Muscle layer of duodenum (tissue), 2 donors: ENCODE data around the gene IGBP1.
"Not testable (repeated sequence)": the region's sequence is repeated elsewhere in the genome, so short reads cannot be mapped to it uniquely, and the experiment has no call there.

ENCODE experiments used
- H3K27ac ChIP-seq: one replicate; pipeline ENCODE4 v1.7.0; 2013; ENCODE audit warnings: mild to moderate bottlenecking, low read length
- H3K27me3 ChIP-seq: one replicate; pipeline ENCODE4 v1.7.0; 2013; ENCODE audit warnings: low read depth, mild to moderate bottlenecking, control low read depth, low read length
- H3K36me3 ChIP-seq, 2 donors: one replicate each; pipeline ENCODE4 v1.7.0; 2013; ENCODE audit warnings: low read length in 2 of 2, control low read depth in 1 of 2, mild to moderate bottlenecking in 1 of 2; ENCODE audit not compliant: insufficient read depth in 2 of 2, control insufficient read depth in 1 of 2
- H3K4me1 ChIP-seq, 2 donors: one replicate each; pipeline ENCODE4 v1.7.0; 2013; ENCODE audit warnings: low read length in 2 of 2, mild to moderate bottlenecking in 2 of 2, control low read depth in 1 of 2, moderate library complexity in 1 of 2; ENCODE audit not compliant: insufficient read depth in 2 of 2, control insufficient read depth in 1 of 2
- H3K4me3 ChIP-seq, 2 donors: one replicate each; pipeline ENCODE4 v1.7.0; 2013; ENCODE audit warnings: low read length in 2 of 2, low read depth in 1 of 2, mild to moderate bottlenecking in 1 of 2
- H3K9me3 ChIP-seq, 2 donors: one replicate each; pipeline ENCODE4 v1.7.0; 2013; ENCODE audit warnings: low read length in 2 of 2, control low read depth in 1 of 2, mild to moderate bottlenecking in 1 of 2; ENCODE audit not compliant: control insufficient read depth in 1 of 2
- donor health status: healthy.

Gene IGBP1

GRCh38 chrX:70133303-70134115, at the start of gene IGBP1:
Gene IGBP1 (plus strand): TSS chrX:70133447. CDS start chrX:70133948, 501 bp downstream.
- no peaks in the 10 kb centered on the region for H3K9me3 ChIP-seq
- H3K4me3 ChIP-seq, result peak within 1 kb of the TSS; percentile 82 to 90
- peaks cover 0 to 14% of the 10 kb centered on the region in 2 donors for H3K4me1 ChIP-seq
- peaks cover 0 to 4% of the 10 kb centered on the region in 2 donors for H3K36me3 ChIP-seq
- peak within 1 kb of the TSS; percentile 87 for H3K27ac ChIP-seq
- no peaks in the 10 kb centered on the region for H3K27me3 ChIP-seq

DNA sequence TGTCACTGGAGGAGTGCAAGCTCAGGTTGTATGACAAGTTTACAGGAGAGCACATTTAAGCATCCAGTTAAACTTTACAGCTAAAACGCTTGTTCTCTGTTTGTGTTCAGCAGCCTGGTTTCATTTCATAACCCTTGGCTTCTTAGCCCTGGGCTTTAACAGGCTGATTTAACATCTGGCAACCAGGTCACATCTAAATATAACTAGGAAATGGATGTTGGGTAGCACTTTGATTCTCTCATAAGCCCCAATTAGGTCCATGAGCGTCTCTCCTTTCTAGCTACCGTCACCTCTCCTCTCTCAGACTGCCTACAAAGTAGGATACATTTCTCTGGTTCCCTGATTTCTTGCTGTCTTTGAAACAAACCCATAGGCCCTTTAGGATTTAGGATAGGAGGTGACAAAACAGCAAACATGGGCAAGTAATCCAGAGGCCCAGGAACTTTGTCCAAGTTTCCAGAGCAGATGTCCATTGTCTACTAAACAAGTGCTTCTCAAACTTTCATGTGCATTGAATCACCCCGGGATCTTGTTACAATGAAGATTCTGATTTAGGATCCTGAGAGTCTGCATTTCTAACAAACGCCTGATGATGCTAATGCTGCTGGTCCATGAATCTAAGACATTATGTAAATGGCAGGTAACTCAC, 48.5 kb upstream of the IGBP1 start:
- no peak overlapping the region for H3K4me3 ChIP-seq
- H3K9me3 ChIP-seq, result no peaks in the 10 kb centered on the region
- H3K4me1 ChIP-seq, result peaks cover 0 to 5% of the 10 kb centered on the region in 2 donors
- no peaks in the 10 kb centered on the region for H3K27me3 ChIP-seq
- H3K36me3 ChIP-seq, result no peaks in the 10 kb centered on the region
- H3K27ac ChIP-seq, result no peak overlapping the region

DNA sequence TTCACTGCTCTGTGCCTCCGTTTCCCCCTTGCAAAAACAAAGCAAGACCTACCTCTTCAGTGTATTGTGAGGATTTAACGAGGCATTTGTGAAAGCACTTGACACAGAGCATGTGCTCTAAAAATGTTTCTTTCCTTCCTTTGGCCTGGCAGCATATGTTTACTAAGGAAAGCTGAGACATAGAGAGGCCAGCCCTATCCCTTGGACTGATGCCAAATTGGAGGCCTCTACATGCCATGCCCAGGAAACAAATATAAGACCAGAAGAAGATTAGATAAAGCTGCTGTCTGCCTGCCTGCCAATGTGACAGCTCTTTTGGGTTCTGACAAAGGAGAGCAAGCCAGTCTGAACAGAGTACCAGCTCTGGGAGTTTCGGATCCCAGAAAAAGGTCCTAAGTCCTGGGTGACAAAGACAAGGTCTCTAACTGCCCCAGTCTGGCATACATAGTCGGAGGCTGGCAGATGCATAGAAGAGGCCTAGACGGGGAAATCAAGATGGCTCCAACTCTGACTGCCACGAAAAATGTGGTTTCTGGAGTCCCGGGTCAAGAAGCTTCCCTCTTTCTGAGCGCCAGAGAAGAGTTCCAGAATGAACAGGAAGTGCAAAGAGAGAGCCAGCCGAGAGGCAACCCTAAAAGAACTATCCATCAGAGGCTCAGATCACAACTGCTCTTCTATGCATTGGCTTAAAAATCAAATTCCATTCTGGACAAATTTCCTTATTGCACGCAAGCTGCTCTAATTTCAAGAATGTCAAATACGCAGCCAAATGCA, 45.2 kb upstream of the IGBP1 start:
- no peaks in the 10 kb centered on the region for H3K27me3 ChIP-seq
- H3K4me1 ChIP-seq, result peaks cover 0 to 5% of the 10 kb centered on the region in 2 donors
- no peak overlapping the region for H3K4me3 ChIP-seq
- H3K27ac ChIP-seq, result no peak overlapping the region
- H3K9me3 ChIP-seq, result no peaks in the 10 kb centered on the region
- no peaks in the 10 kb centered on the region for H3K36me3 ChIP-seq

GRCh38 chrX:70088751-70089150, 44.5 kb upstream of the IGBP1 start:
- no peaks in the 10 kb centered on the region for H3K36me3 ChIP-seq
- no peaks in the 10 kb centered on the region for H3K9me3 ChIP-seq
- no peaks in the 10 kb centered on the region for H3K27me3 ChIP-seq
- H3K27ac ChIP-seq, result no peak overlapping the region
- H3K4me1 ChIP-seq, result peaks cover 0 to 5% of the 10 kb centered on the region in 2 donors
- H3K4me3 ChIP-seq, result no peak overlapping the region

DNA sequence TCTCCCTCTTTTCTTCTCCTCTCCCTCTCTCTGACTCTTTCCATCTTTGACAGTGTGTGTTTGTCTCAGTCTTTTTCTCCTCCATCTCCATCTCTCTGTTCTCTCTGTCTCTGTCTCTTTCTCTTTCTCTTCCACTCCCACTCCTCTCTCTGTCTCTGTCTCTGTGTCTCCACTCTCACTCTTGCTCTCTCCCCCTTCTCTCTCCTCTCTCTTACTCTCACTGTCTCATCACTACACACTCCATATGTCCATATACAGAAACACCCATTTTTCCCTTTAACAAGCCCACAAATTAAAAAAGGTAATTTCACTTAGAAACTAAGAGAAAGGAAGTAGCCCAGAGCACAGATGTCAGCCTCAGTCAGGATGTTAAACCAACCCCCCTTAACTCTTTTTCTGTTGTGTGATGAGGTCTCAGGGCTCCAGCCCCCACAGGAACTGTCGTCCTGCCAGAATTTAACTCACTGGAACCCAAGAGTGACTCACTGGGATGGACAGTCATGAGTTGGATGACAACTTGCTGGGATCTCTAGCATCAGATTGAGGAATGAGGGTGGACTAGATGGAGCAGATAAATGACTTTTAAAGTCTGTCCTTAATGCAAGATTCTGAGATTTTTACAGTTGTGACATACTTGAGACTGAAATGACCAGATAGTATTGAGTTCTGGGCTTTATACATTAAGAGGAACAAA, 43.5 kb upstream of the IGBP1 start:
- no peaks in the 10 kb centered on the region for H3K36me3 ChIP-seq
- no peak overlapping the region for H3K27ac ChIP-seq
- no peak overlapping the region for H3K4me3 ChIP-seq
- H3K27me3 ChIP-seq, result no peaks in the 10 kb centered on the region
- no peaks in the 10 kb centered on the region for H3K4me1 ChIP-seq
- H3K9me3 ChIP-seq, result no peaks in the 10 kb centered on the region

- H3K4me1 ChIP-seq, result no peaks in the 10 kb centered on the region
- H3K9me3 ChIP-seq, result no peaks in the 10 kb centered on the region
- H3K4me3 ChIP-seq, result no peak overlapping the region
- no peaks in the 10 kb centered on the region for H3K36me3 ChIP-seq
- no peak overlapping the region for H3K27ac ChIP-seq
- no peaks in the 10 kb centered on the region for H3K27me3 ChIP-seq
These were observed 41.0 kb upstream of the IGBP1 start for GRCh38 chrX:70092247-70092646.

GRCh38 chrX:70096052-70096451, 37.2 kb upstream of the IGBP1 start:
- Histone ChIP-seq H3K27ac (no peak overlapping the region), H3K36me3 (no peaks in the 10 kb centered on the region), H3K4me3 (no peak overlapping the region), H3K27me3 (no peaks in the 10 kb centered on the region), H3K9me3 (no peaks in the 10 kb centered on the region), H3K4me1 (no peaks in the 10 kb centered on the region)

- Histone ChIP-seq H3K9me3 (no peaks in the 10 kb centered on the region), H3K27ac (no peak overlapping the region), H3K4me1 (no peaks in the 10 kb centered on the region), H3K4me3 (no peak overlapping the region), H3K27me3 (no peaks in the 10 kb centered on the region), H3K36me3 (no peaks in the 10 kb centered on the region)
These were observed 28.0 kb upstream of the IGBP1 start for GRCh38 chrX:70105229-70105628.

DNA sequence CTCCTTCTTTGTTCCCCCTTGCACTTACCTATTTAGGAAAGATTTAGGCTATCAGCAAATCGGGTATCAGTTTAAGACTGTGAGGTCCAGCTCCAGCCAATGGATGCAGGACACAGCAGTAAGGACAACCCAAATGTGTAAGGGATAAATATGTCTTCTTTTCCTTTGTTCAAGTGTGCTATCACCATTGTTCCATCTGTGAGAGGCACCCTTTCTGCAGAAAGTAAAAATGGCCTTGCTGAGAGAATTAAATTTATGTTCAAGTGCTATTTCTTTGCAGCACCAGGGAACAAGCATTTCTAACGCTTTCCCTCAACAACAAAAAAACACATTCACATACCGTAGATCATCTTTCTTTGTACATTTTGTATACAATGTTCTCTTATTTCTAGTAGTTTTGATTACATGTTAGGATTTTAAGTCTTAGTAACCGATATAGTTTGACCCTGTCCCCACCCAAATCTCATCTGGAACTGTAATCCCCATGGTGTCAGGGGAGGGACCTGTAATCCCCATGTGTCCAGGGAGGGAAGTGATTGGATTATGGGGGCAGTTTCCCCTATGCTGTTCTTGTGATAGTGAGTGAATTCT, 21.7 kb upstream of the IGBP1 start:
- not testable (repeated sequence) for H3K27me3 ChIP-seq, H3K36me3 ChIP-seq, H3K27ac ChIP-seq, H3K4me3 ChIP-seq, H3K4me1 ChIP-seq, H3K9me3 ChIP-seq

DNA sequence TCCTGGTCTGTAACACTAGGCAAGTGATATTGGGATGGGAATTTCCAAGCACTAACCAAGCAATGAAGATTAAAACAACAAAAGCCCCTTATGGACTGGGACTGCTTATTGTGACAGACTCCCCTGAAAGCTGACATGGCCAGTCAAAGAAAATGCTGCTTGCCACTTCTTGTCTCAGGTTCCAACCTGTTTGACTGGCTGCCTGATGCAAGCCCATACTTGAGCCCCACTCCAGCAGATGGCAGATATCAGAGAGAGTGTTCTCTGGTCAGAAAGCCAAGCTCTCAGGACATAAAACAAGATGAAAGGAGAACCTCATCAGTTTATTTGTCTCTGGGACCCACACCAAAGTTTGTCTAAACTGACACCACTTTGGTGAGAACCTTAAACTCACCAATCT, 15.5 kb upstream of the IGBP1 start:
- Histone ChIP-seq H3K4me3 (no peak overlapping the region), H3K4me1 (no peaks in the 10 kb centered on the region), H3K36me3 (no peaks in the 10 kb centered on the region), H3K27me3 (no peaks in the 10 kb centered on the region), H3K9me3 (no peaks in the 10 kb centered on the region), H3K27ac (no peak overlapping the region)
